ENCODE data around the gene KDM2B.

KDM2B gene

DNA sequence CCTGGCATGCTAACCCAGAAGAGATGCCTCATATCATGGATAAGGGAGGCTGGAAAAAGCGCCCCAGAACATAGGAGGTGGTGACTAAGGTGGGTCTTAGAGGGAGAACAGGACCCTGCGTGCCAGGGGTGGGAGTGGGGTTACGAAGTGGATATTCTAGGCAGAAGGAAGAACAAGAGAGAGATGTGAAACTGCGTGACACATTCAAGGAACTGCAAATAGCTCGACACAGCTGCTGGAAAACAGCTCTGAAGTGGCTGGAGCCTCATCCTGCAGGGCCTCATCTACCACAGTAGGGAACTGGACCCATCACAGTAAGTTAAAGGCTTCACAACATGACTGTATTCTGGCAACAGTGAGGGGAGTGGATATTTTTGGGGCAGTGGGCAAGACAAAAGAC, 119.8 kb downstream of the KDM2B start:
- DNase-seq (ENCODE audit: low spot score): peak; percentile 63

DNA sequence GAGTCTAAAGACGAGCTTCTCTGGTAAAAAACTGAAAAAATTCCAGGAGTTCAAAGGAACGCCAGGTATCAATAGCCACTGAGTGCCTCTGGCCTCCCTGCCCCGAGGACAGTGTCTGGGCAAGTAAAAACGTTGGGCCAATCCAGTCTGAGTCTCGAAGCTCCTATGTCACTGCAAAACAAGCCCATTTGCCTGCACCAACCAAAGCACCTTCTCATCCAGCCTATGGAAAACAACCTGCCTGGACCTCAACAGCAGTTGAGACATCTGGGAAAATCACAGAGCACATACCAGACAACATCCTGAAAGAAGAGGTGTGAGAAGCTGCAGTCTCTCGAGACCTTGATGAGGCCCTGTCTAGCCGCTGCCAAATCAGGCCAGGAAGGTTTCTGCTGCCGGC, 124.3 kb downstream of the KDM2B start:
- no peak for DNase-seq (ENCODE audit: low spot score)

DNA sequence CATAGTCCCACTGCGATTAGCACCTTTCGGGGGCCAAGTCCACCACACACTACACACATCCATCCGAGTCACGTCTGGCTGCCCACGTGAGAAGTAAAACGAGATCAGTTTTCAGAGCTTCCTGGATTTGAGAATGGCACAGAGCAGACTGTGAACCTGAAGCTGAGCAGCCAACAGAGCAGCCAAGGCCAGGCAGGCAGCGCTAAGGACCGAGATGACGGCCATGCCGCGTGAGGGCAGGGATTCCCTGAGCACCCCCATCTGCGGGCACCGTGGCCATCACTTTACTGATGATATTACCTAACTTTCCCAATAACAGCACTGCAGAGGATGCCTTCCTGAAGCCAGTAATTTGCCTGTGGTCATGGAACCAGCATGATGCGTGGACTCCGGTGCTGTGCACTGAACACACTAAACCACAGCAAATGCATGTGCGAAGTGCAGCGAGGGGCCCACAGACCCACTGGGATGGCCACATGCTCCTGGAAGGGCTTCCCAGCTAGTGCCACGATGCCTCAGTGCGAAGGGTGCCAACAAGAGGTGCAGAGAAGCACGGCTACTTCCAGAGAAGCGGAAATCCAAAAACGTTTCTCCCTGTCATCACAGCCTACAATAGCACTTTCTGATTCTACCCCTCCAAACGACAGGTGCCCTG, 124.9 kb downstream of the KDM2B start:
- no peak for DNase-seq (ENCODE audit: low spot score)

DNA sequence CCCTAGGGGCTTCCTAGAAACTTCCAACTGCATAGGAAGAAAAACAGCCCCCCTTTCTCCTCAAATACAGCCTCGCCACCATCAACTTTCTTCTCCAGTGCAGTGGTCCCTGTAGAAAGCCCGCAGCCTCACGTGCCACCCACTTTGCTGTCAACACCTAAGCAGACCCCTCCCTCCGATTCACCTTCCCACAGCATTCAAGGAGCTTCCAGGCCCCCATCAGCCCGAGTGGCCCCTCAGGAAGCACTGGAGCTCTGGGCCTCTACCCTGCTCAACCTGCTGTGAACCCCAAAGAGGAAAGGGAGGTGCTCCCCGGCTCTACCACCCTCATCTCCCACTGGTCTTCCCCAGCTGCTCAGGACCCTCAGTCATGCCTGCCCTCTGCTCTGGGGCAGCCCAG, 125.9 kb downstream of the KDM2B start:
- DNase-seq (ENCODE audit: low spot score): no peak

DNA sequence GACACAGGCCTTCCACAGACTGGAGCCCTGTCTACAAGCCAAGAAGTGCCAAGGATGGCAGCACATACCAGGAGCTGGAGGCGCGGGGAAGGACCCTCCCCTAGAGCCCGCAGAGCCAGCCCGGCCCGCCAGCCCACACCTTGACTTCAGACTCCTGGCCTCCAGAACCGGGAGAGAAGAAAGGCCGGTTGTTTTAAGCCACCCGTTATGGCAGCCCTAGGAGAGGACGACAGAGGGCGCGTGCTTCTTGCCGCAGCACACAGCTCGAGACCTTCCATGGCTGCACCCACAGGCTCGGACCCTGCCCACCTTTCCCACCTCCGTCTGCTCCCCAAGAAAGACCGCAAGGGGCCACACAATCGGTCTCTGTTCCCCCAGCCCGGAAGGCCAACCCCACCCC, 127.2 kb downstream of the KDM2B start:
- no peak for DNase-seq (ENCODE audit: low spot score)

DNA sequence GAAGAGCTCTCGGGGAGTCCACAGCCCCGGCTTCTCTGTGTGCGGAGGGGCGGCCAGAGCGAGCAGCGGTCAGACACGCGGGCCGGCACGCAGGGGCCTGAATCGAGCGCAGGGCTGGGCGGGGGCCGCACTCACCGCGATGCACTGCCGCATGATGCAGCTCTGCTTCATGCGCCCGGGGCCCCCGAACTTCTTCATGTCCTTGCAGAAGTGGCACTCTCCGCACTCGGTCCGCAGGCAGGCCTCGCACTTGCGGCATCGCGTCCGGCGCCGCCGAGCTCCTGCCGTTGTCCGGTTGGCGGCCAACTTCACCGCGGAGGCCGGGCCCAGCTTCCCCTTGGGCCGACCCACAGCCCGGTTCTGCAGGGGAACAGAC, 127.8 kb downstream of the KDM2B start:
- no peak for DNase-seq (ENCODE audit: low spot score)

DNA sequence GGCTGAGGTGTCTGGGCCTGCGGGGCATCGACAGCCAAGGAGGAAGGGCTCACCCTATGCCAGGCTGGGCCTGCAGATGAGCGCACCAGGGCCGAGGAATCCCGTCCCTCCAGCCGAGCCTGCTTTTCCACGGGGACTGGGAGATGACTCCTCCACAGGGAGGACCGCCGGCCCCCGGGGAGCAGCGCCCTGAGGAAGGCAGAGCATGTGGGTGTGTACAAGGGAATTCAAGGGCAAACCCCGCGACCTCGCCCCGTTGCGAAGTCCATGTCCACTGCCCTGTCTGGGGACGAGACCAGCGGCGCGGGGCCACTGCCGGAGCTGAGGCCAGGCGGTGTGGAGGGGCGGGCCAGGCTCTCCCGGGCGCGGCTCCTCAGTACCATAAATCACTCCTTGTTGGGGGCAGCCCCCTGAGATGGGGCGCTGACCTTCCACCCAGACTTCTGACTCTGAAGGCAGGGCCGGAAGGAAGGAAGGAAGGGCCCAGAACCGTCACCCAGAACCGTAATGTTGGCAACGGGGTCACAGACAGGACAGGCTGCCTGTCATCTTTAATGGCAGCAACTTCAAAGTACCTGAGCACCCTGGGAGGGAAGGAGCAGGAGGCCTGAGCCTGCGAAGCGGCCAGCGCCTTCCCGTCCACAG, 128.4 kb downstream of the KDM2B start:
- no peak for DNase-seq (ENCODE audit: low spot score)

DNA sequence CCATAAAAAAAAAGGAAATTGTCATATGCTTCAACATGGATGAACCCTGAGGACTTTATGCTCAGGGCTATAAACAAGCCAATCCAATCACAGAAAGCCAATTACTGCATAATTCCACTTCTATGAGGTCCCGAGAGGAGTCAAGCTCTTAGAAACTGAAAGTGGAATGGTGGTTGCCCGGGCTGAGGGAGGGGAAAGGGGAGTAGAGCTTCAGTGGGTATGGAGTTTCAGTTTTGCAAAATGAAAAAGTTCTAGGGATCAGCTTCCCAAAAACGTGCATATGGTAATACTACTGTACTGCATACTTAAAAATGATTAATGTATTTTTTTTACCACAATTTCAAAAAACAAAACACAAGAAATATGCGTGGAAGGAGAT, 128.9 kb downstream of the KDM2B start:
- no peak for DNase-seq (ENCODE audit: low spot score)

DNA sequence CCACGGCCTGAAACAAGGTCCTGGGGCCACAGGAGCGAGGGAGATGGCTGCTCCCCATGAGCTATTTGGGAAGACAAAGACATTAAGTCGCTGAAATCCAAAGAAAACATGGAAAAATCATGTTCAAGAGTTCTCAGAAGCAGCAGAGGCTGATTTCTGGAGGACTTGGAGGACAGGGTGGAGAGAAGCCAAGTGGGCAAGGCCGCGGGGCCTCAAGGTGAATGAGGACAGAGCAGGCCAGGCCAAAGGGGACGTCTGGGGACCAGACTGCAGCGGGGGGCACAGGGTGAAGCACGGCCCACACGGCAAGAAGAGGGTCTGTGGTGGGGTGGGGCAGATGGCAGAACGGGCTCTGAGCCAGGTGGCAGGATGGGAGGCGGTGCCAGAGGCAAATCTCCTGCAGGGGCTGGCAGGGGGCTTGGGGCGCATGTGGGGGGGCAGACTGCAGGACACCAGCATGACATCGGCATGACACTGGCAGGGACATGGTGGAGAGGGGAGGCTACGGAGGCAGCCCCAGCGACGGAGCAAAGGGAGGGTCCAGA, 132.0 kb downstream of the KDM2B start:
- no peak for DNase-seq (ENCODE audit: low spot score)

DNA sequence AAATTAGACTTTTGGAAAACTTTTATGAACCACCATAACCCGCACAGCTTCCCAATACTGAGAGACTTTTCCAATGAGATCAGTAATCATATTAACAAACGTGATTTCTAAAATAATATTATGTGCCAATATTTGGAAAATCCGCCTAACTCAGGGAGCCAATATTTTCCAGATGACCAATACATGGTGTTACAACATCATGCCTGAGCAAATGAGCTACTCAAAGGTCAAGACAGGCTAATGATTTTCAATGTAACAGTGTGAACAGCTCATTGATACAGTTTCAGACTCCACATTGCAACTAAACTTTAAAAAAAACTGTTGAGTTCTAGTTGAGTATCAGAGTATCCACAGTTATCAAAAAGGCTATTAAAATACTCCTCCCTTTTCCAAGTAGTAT, 134.1 kb downstream of the KDM2B start:
- no peak for DNase-seq (ENCODE audit: low spot score)

DNA sequence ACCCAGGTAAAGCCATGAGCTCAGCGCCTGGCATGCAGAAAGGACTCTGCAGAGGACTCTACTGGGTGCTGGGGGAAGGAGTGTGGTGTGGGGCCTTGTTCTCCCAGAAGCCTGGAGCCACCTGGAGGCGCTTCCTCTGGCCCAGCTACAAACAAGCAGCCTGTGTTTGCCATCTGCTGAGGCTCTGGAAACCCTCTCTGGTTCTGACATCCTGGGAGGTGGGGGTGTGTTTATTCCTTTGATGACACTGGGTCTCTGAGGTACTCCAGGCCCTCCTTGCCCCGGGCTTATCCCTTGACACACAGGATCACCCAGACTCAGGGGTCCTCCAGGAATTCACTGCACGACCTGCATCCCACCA, 136.0 kb downstream of the KDM2B start:
- DNase-seq (ENCODE audit: low spot score): no peak

DNA sequence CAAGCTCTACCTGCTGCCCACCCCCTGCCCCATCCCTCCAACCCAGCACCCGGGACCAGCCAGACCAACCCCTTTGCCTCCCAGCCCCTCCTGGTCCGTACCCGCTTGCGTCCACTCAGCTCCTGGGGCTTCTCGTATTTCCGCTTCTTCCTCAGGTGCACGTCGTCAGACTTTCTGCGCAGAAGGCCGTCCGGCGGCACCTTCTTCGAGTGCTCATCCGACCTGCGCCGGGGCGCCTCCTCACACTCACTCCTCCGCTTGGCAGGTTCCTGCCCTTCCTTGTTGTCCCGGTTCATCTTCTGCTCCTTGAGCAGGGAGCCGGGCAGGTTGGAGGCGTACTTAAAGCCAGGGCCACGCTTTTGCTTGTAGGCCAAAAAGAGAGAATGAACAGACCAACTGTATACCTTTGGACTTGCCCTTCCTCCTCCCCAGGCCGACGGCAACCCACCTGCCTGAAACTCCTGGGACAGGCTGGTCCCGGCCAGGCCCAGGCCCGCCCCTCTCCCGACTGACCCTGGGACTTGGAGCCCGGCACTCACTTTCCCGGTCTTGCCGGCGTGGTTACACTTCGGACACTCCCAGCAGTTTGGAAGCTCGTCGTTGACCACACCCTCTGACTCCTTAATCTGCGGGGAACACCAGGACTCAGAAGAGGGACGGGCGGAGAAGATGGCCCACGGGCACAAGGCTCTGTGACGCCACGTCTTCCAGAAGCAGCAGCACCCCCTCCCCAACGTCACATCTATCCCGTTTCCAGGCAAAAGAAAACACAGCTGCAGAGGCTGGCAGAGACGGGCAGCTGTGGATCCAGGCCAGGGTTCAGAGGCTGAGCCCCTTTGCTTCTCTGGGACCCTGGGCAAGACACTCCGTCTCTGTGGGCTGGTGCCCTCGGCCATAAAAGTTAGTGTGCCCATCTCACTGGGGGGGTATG, 136.6 kb downstream of the KDM2B start:
- peak; percentile 52 for DNase-seq (ENCODE audit: low spot score)

DNA sequence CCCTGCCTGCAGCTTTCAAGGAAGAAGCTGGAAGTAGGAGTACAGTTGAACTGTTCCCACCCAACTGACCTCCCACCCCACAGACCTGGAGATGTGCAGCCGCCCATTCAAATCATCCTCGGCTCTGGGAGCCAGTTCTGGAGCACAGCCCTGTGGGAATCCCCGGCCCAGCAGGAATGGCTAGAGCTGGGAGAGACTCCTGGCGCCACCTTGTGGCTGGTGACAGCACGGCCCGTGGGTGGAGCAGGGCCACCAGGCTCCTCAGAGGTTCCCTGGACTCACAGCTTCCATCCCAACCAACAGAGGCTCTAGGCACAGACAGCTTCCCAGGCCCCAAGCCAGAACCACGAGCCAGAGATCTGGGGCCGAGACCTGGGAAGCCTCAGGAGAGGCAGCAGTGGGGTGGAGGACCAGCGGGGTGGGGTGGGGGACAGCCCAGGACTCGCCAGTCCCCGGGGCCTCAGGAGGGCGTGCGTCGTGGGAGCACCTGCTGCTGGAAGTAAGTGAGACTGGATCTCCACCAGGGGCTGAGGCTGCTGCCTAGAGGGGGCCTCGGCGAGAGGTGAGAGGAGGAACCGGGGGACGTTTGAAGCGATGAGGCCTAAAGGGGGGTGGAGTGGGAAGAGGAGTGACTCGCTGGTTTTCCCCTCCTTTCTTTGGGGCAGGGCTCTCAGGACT, 137.5 kb downstream of the KDM2B start:
- DNase-seq (ENCODE audit: low spot score): peak; percentile 88

DNA sequence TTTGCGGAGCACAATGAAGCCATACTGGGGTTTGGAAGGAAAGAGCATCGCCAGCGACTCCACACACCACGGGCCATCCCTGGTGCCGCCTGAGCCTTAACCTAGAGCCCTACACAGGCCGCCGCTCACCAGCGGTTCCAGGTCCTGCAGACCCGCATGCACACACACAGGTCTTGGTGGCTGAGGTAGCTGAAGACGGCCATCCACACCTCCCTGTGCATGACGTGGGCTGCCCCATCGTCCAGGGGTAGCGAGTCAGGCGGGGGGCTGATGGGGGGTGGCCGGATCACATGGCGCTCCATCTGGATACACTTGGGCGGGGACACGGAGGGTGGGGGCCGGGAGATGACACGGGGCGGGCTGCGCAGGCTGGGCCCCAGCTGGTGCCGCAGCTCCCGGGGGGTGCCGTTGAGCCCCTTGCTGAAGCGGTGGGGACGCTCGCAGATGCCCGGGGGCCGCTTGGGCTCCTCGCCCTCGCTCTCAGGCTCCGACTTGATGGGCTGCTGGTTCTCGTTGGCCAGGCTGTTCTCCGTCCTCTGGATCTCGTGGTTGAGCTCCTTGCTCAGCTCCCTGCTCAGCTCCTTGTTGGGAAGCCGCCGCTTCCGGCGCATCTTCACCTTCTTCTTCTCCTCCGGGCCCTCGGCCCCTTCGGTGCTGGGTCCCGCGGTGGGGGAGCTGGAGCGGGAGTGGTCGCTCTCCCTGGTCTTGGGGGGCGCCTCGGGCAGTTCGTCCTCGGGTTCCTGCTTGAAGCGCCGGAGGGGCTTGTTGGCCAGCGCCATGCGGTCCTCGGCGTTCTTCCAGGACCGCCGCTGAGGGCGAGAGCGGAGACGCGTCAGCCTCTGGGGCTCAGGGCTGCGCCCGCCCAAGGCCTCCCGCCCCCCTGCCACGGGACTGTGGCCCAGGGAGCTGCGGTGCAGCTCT, 138.5 kb downstream of the KDM2B start:
- no peak for DNase-seq (ENCODE audit: low spot score)

DNA sequence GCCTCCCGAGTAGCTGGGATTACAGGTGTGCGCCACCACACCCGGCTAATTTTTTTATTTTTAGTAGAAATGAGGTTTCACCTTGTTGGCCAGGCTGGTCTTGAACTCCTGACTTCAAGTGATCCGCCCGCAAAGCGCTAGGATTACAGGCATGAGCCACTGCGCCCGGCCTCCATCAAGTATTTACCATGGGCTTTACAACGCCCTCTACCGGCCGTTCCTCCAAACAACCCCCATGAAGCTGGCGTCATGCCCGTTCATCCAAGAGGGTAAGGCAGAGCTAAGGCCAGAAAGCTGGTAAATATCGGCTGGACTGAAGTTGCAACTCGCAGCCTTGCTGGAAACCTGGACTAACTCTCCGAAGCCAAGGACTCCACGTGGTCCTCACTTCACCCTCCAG, 139.3 kb downstream of the KDM2B start:
- DNase-seq (ENCODE audit: low spot score): no peak

DNA sequence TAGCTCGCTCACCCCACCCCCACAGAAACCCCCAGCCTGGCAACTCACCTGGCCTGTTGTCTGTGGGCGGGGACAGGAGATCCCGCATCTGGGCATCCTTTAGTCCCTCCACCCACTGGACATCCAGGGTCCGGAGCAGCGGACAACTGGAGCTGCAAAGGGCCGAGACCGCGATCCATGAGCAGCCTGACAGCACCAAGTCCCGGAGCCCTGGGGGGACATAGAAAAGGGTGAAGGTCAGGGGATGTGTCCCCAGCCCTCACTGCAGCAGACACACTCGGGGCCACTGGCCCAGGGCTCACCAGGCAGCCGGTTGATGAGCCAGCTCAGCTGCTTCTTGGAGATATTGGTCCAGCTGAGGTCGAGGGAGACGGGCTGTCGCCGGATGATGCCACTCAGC, 140.1 kb downstream of the KDM2B start:
- no peak for DNase-seq (ENCODE audit: low spot score)

DNA sequence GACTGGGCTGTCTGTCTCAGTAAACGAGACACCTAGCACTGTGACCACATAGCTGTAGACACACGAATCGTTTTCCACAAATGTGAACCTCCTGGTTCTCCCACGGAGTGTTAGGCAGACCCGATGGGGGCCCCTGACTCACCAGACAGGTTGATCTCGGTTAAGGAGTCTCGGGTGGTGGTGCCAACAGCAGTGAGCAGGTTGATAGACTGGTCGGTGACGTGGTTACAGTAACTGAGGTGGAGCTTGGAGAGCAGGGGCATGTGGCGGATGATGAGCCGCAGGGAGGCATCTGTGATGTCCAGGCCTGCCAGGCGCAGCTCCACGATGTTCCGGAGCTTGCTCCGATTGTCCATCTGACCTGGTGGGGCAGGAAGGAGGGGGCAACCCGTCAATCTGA, 141.1 kb downstream of the KDM2B start:
- DNase-seq (ENCODE audit: low spot score): no peak

DNA sequence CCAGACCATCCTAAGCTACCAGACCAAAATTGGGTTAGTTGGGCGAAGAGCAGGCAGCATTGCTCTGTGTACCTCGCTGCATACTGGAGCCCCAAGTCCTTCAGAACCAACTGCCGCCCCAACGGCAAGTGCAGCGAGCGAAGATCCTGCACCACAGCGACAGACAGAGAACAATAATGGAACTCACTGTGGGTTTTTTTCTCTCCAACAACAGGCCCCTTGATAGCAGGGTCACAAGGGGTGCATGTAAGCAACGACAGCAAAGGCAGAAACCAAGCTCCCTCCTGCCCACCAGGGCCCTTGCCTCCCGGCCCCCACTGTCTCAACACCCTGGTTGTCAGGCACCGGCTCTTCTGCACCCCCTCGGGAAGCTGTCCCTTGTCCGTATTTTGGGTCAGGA, 141.9 kb downstream of the KDM2B start:
- peak; percentile 82 for DNase-seq (ENCODE audit: low spot score)

DNA sequence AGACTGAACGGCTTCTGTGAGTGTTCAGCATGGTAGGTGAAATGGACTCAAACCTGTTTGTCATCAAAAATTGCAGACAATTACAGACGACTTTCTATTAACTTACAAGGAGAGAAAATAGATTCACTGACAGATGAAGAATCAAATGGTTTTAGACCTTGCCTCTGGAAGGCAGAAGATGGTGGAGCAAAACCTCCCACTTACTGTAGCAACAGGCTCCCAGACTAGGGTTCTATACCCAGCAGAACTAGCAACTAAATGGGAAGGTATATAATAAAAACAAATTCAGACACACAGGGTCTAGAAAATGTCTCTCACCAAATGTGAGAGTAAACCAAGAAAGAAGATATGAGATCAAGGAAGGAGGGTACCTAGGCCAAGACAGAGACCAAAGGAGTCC, 144.1 kb downstream of the KDM2B start:
- no peak for DNase-seq (ENCODE audit: low spot score)

DNA sequence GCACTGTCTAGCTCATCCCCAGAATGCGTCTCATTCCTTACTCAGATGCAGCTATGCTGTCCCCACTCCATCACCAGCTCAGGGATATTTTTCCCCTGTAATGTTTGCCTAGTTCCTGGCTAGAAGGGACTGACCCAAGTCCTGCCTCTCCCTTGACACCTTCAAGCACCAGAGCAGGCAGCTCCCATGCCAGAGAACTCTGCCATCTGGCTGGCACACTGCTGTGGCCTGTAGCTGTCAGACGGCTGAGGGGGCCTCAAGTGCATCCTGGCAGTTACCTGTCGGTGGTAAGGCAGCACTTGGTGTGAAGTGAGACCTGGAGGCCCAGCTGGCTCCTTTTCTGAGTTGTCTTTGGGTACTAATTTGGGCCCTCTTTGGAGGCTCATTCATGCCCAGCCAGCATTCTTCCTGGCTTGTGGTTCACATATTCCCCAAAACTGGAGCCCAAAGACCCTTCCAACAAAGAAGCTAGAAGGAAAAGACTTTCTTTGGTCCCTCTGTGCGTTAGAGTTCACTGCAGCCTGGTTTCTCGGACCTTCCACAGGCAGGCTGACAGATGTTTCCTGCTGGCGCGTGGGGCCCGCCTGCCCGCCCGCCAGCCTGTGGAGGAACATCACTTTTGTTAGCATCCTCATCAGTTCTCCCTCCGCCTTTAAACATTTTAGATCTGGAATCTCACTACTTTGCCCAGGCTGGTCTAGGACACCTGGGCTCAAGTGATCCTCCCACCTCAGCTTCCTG, 147.9 kb downstream of the KDM2B start:
- DNase-seq (ENCODE audit: low spot score): no peak

Measured in Ammon's horn (tissue), 1 donor.